CD14-positive monocyte (primary cell): ENCODE data around the gene PDE4B. TPM values are rescaled to one million over a fixed set of nuclear protein-coding genes. Genes with fewer than 3 reads are reported as not detected.

Source experiments
- DNase-seq, 3 donors: peaks; one replicate each; pipeline ENCODE4 v3.0.0-alpha.2; 2011 to 2022
- H2AFZ ChIP-seq: 2 replicates; pipeline ENCODE4 v1.6.0; 2012; ENCODE audit warnings: mild to moderate bottlenecking, low read depth, low read length, inconsistent platforms; ENCODE audit not compliant: insufficient read depth, poor library complexity, severe bottlenecking
- H3K27ac ChIP-seq, 2 donors: 1 replicate in 1 of 2; 2 replicates in 1 of 2; pipeline ENCODE4 v1.5.1; 2012 to 2013; ENCODE audit warnings: low read length in 2 of 2, control low read depth in 1 of 2, inconsistent platforms in 1 of 2, low read depth in 1 of 2, mild to moderate bottlenecking in 1 of 2
- H3K27me3 ChIP-seq, 2 donors: one replicate each; pipeline versions ENCODE4 v1.6.0 to v1.6.1; 2011 to 2013; ENCODE audit warnings: low read length in 2 of 2; ENCODE audit not compliant: control insufficient read depth in 2 of 2, insufficient read depth in 2 of 2
- H3K36me3 ChIP-seq, 2 donors: replicated peaks in 1 of 2; 1 replicate in 1 of 2; 2 replicates in 1 of 2; pipeline versions ENCODE4 v1.5.1 to v1.6.1; 2012 to 2013; ENCODE audit warnings: low read length in 2 of 2, control low read depth in 1 of 2, inconsistent platforms in 1 of 2, mild to moderate bottlenecking in 1 of 2; ENCODE audit not compliant: insufficient read depth in 2 of 2, control insufficient read depth in 1 of 2
- H3K4me1 ChIP-seq, 2 donors: 1 replicate in 1 of 2; 2 replicates in 1 of 2; pipeline versions ENCODE4 v1.5.1 to v1.6.1; 2012 to 2013; ENCODE audit warnings: low read length in 2 of 2, control low read depth in 1 of 2, inconsistent platforms in 1 of 2, mild to moderate bottlenecking in 1 of 2, moderate library complexity in 1 of 2; ENCODE audit not compliant: insufficient read depth in 2 of 2, control insufficient read depth in 1 of 2
- H3K4me2 ChIP-seq: replicated peaks from 2 replicates; pipeline ENCODE3; 2012; ENCODE audit warnings: low read length, moderate library complexity, mild to moderate bottlenecking; ENCODE audit not compliant: poor library complexity, severe bottlenecking; ENCODE audit errors: extremely low read depth
- H3K4me3 ChIP-seq, 3 experiments: fragments of 200-600 bp in 1 of 3; sonication (generic) in 1 of 3; replicated peaks in 1 of 3; 1 replicate in 2 of 3; 2 replicates in 1 of 3; pipeline ENCODE4 v1.5.1; 2011 to 2013; ENCODE audit warnings: low read length in 3 of 3, mild to moderate bottlenecking in 3 of 3, control low read depth in 2 of 3, low read depth in 2 of 3, inconsistent platforms in 1 of 3, moderate library complexity in 1 of 3
- H3K79me2 ChIP-seq: 2 replicates; pipeline ENCODE4 v1.6.0; 2012; ENCODE audit warnings: mild to moderate bottlenecking, control low read depth, inconsistent platforms, low read length, moderate library complexity; ENCODE audit not compliant: insufficient read depth
- H3K9ac ChIP-seq: 2 replicates; pipeline ENCODE4 v1.6.0; 2017; ENCODE audit warnings: low read length, mild to moderate bottlenecking; ENCODE audit not compliant: insufficient read depth, poor library complexity, severe bottlenecking
- H3K9me3 ChIP-seq, 2 donors: replicated peaks in 1 of 2; 1 replicate in 1 of 2; 2 replicates in 1 of 2; pipeline versions ENCODE4 v1.5.1 to v1.6.1; 2012 to 2013; ENCODE audit warnings: low read length in 2 of 2, control low read depth in 1 of 2; ENCODE audit not compliant: control insufficient read depth in 1 of 2, insufficient read depth in 1 of 2
- H4K20me1 ChIP-seq: 2 replicates; pipeline ENCODE4 v1.6.0; 2012; ENCODE audit warnings: mild to moderate bottlenecking, low read length, control low read depth, moderate library complexity; ENCODE audit not compliant: insufficient read depth
- H3K27ac Mint-ChIP-seq, 7 donors: one replicate each; pipeline ENCODE4 v1.8.0; 2020; ENCODE audit warnings: mild to moderate bottlenecking in 7 of 7, mixed read lengths in 7 of 7, moderate library complexity in 6 of 7, inconsistent platforms in 2 of 7
- H3K27me3 Mint-ChIP-seq, 3 donors: one replicate each; pipeline ENCODE4 v1.8.0; 2021 to 2022; ENCODE audit warnings: low read depth in 3 of 3, mild to moderate bottlenecking in 3 of 3, mixed read lengths in 3 of 3, moderate library complexity in 3 of 3, inconsistent platforms in 1 of 3
- H3K36me3 Mint-ChIP-seq, 2 donors: one replicate each; pipeline ENCODE4 v1.8.0; 2020; ENCODE audit warnings: mixed read lengths in 2 of 2, inconsistent platforms in 1 of 2, mild to moderate bottlenecking in 1 of 2
- H3K4me1 Mint-ChIP-seq: one replicate; pipeline ENCODE4 v1.8.0; 2020; ENCODE audit warnings: mild to moderate bottlenecking, mixed read lengths
- H3K4me3 Mint-ChIP-seq, 2 donors: one replicate each; pipeline ENCODE4 v1.8.0; 2020; ENCODE audit warnings: mild to moderate bottlenecking in 2 of 2, mixed read lengths in 2 of 2, moderate library complexity in 1 of 2
- H3K9me3 Mint-ChIP-seq, 7 donors: one replicate each; pipeline ENCODE4 v1.8.0; 2020 to 2022; ENCODE audit warnings: mixed read lengths in 7 of 7, mild to moderate bottlenecking in 6 of 7, moderate library complexity in 6 of 7, inconsistent platforms in 2 of 7
- CTCF ChIP-seq: fragments of 200-600 bp; IDR thresholded peaks from one replicate; pipeline ENCODE4 v1.8.0; 2022; ENCODE audit warnings: antibody characterized with exemption, mild to moderate bottlenecking
- WGBS: methylation state at CpG from one replicate; pipeline ENCODE4 v1.1.5; 2013; ENCODE audit warnings: missing lambda C conversion rate; ENCODE audit not compliant: insufficient coverage; 5-methylcytosine and 5-hydroxymethylcytosine counted together
- intact Hi-C, 2 donors: fragments of 100-400 bp; cut with micrococcal nuclease; formaldehyde crosslinking; loops; one replicate each; pipeline versions ENCODE4 v1.15.0 to v1.15.1; 2023
- polyA plus RNA-seq, 3 donors: library from polyadenylated mRNA; depleted of rRNA in 1 of 3; unstranded in 2 of 3; stranded (reverse) in 1 of 3; fragments of 300-500 nt in 2 of 3; fragments of >200 nt in 1 of 3; fragmentation: Illumina TruSeq in 2 of 3; gene quantifications; 1 replicate in 2 of 3; 2 replicates in 1 of 3; pipeline ENCODE4 v1.2.3, GENCODE V29; 2012 to 2021

Gene PDE4B
- polyA plus RNA-seq, 3 donors, result 17.2 to 52.8 (median 25.2) TPM

GRCh38 chr1:65911679-65912078 is 119.0 kb downstream of the PDE4B start:
- Mint-ChIP-seq H3K27me3 (peaks cover 0 to 2% (median 0%) of the 10 kb centered on the region in 3 donors), H3K9me3 (no peaks in the 10 kb centered on the region), H3K27ac (no peak overlapping the region), H3K4me3 (no peak overlapping the region), H3K36me3 (no peaks in the 10 kb centered on the region), H3K4me1 (no peaks in the 10 kb centered on the region)
- WGBS, result no CpG with 5 or more reads among the region's 2 CpGs
- no peak overlapping the region for H2AFZ ChIP-seq
- DNase-seq, result no peak
- H3K79me2 ChIP-seq, result no peaks in the 10 kb centered on the region
- H3K4me2 ChIP-seq, result no peak overlapping the region
- no peak overlapping the region for H3K27ac ChIP-seq
- H3K4me3 ChIP-seq, result no peak overlapping the region
- no peak overlapping the region for H3K9ac ChIP-seq
- H3K4me1 ChIP-seq, result no peaks in the 10 kb centered on the region
- TF ChIP-seq CTCF, result no peak
- H3K9me3 ChIP-seq, result no peaks in the 10 kb centered on the region
- intact Hi-C loops, result no loop called here
- no peaks in the 10 kb centered on the region for H3K36me3 ChIP-seq
- no peaks in the 10 kb centered on the region for H4K20me1 ChIP-seq
- no peaks in the 10 kb centered on the region for H3K27me3 ChIP-seq

GRCh38 chr1:65918564-65918963 is 125.9 kb downstream of the PDE4B start:
- no peak overlapping the region for H3K27ac ChIP-seq
- H3K79me2 ChIP-seq, result no peaks in the 10 kb centered on the region
- no peak overlapping the region for H2AFZ ChIP-seq
- Mint-ChIP-seq H3K4me3 (no peak overlapping the region), H3K27me3 (peaks cover 0 to under 1% (median 0%) of the 10 kb centered on the region in 3 donors), H3K4me1 (no peaks in the 10 kb centered on the region), H3K27ac (no peak overlapping the region), H3K9me3 (peaks cover 0 to 2% (median 0%) of the 10 kb centered on the region in 7 donors), H3K36me3 (no peaks in the 10 kb centered on the region)
- intact Hi-C loops, result no loop called here
- H3K4me2 ChIP-seq, result no peak overlapping the region
- H4K20me1 ChIP-seq, result no peaks in the 10 kb centered on the region
- no peaks in the 10 kb centered on the region for H3K36me3 ChIP-seq
- DNase-seq, result no peak
- TF ChIP-seq CTCF, result no peak
- H3K27me3 ChIP-seq, result no peaks in the 10 kb centered on the region
- H3K4me1 ChIP-seq, result no peaks in the 10 kb centered on the region
- H3K9me3 ChIP-seq, result no peaks in the 10 kb centered on the region
- H3K9ac ChIP-seq, result no peak overlapping the region
- WGBS, result no CpG with 5 or more reads among the region's 4 CpGs
- H3K4me3 ChIP-seq, result no peak overlapping the region
